GM06990 (cell line): ENCODE data around the gene CDCA7L.
"Not testable (repeated sequence)": the region's sequence is repeated elsewhere in the genome, so short reads cannot be mapped to it uniquely, and the experiment has no call there.

Source experiments
- DNase-seq: peaks from one replicate; pipeline ENCODE4 v3.0.0-alpha.2; 2011; ENCODE audit not compliant: insufficient read length; ENCODE audit errors: extremely low read depth
- H3K27me3 ChIP-seq: replicated peaks from 2 replicates; pipeline ENCODE4 v1.6.0; 2011; ENCODE audit warnings: low read length; ENCODE audit not compliant: control insufficient read depth, insufficient read depth
- H3K36me3 ChIP-seq: 2 replicates; pipeline ENCODE4 v1.5.1; 2011; ENCODE audit warnings: low read length; ENCODE audit not compliant: control insufficient read depth, insufficient read depth
- H3K4me3 ChIP-seq: replicated peaks from 2 replicates; pipeline ENCODE4 v1.5.1; 2011; ENCODE audit warnings: low read depth, mild to moderate bottlenecking, control low read depth, low read length
- TF ChIP-seq, protein P1 (sequence below): IDR thresholded peaks from 2 replicates; pipeline ENCODE4 v1.5.1; 2011; ENCODE audit warnings: low read length, control low read depth, mild to moderate bottlenecking, inconsistent platforms; ENCODE audit not compliant: insufficient read depth, poor library complexity, severe bottlenecking

CDCA7L gene

DNA sequence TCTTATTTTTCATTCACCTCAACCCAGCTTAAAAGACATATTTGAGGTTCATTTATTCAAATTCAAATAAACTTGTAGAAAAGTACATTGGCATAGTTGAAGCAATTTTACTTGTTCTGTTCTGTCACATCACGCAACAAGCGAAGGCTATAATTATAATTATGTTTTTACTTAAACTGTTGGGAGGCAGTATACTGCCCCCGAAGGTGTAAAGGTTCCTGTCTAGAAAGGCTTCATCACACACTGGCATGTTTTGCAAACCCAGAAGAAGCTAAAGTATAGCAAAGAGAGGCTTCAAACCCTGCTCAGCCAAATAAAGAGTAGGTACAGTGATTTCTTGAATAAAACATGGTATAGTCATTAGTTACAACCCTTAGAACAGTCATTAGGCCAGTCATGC lies 62.6 kb downstream of the CDCA7L start:
- no peak for DNase-seq
- Histone ChIP-seq H3K4me3 (no peak overlapping the region), H3K36me3 (no peaks in the 10 kb centered on the region), H3K27me3 (no peaks in the 10 kb centered on the region)
- TF ChIP-seq, protein P1, sequence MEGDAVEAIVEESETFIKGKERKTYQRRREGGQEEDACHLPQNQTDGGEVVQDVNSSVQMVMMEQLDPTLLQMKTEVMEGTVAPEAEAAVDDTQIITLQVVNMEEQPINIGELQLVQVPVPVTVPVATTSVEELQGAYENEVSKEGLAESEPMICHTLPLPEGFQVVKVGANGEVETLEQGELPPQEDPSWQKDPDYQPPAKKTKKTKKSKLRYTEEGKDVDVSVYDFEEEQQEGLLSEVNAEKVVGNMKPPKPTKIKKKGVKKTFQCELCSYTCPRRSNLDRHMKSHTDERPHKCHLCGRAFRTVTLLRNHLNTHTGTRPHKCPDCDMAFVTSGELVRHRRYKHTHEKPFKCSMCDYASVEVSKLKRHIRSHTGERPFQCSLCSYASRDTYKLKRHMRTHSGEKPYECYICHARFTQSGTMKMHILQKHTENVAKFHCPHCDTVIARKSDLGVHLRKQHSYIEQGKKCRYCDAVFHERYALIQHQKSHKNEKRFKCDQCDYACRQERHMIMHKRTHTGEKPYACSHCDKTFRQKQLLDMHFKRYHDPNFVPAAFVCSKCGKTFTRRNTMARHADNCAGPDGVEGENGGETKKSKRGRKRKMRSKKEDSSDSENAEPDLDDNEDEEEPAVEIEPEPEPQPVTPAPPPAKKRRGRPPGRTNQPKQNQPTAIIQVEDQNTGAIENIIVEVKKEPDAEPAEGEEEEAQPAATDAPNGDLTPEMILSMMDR: no peak

DNA sequence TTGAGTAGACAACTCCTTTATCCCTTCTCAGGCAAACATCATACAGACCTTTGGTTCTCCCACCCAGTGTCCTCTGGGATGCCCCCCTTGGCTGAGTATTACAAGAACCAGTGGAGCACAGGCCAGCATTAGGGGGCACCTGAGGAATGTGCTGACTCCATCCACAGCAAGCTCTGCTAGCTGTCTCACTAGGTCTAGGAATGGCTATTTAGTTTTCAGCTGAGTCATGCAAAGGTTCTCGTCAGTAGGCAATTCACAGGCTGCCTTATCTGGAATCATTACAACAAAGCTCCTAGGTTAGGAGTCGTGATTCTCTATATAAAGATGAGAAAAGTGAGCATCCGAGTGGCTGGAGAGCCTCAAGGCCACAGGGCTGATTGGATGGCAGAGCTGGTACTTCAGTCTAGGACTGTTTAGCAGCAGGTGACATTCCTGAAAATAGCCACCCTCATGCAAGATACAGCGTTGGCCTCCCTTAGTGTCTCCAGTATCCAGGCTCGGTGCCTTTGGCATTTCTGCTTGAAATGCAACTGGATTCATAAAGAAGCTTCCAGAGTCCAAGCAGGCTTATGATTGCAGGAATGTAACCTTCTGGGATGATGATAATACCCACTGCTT lies 75.8 kb downstream of the CDCA7L start:
- TF ChIP-seq, protein P1: no peak
- Histone ChIP-seq H3K4me3 (no peak overlapping the region), H3K36me3 (no peaks in the 10 kb centered on the region), H3K27me3 (no peaks in the 10 kb centered on the region)
- no peak for DNase-seq

DNA sequence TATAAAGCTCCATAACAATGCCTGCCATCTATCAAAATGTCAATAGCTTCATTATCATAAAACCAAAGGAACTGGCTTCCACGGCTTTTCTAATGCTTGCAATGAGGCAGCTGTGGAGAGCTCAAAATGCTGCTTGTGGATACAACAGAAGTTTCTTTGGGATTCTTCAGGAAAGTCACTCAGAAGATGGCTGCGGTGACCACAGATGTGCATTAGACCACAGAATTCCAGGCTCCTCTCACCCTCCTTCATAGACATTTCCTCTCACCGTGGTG lies 77.2 kb downstream of the CDCA7L start:
- TF ChIP-seq, protein P1: no peak
- no peak overlapping the region for H3K4me3 ChIP-seq

GRCh38 chr7:21867816-21868575 lies 77.7 kb downstream of the CDCA7L start:
- TF ChIP-seq, protein P1: no peak
- Histone ChIP-seq H3K27me3 (no peaks in the 10 kb centered on the region), H3K4me3 (no peak overlapping the region), H3K36me3 (no peaks in the 10 kb centered on the region)
- no peak for DNase-seq

More for the DNA sequence above, 77.2 kb downstream of the CDCA7L start:
- DNase-seq: no peak
- H3K36me3 ChIP-seq: no peaks in the 10 kb centered on the region
- no peaks in the 10 kb centered on the region for H3K27me3 ChIP-seq

GRCh38 chr7:21867226-21867625 lies 78.5 kb downstream of the CDCA7L start:
- no peaks in the 10 kb centered on the region for H3K27me3 ChIP-seq
- no peak for DNase-seq
- TF ChIP-seq, protein P1: no peak
- H3K36me3 ChIP-seq: no peaks in the 10 kb centered on the region
- H3K4me3 ChIP-seq: no peak overlapping the region

- TF ChIP-seq, protein P1: no peak
- H3K4me3 ChIP-seq: no peak overlapping the region
Measured at GRCh38 chr7:21866731-21867130, 79.0 kb downstream of the CDCA7L start.

GRCh38 chr7:21865631-21866204 lies 80.0 kb downstream of the CDCA7L start:
- not testable (repeated sequence) for H3K27me3 ChIP-seq, H3K36me3 ChIP-seq, H3K4me3 ChIP-seq, DNase-seq

More at GRCh38 chr7:21866731-21867130, 79.0 kb downstream of the CDCA7L start:
- DNase-seq: no peak
- no peaks in the 10 kb centered on the region for H3K36me3 ChIP-seq
- H3K27me3 ChIP-seq: no peaks in the 10 kb centered on the region
